H1 (cell line): ENCODE results near the gene HOXD12. TPM values are rescaled to one million over a fixed set of nuclear protein-coding genes. Genes with fewer than 3 reads are reported as not detected.

Experiments used
- CTCF ChIA-PET: fragments of 300-600 bp; sonication (Branson Sonifier 250); formaldehyde crosslinking; loops from one replicate; lab custom pipeline; 2021; ENCODE audit not compliant: partially characterized antibody; lab: Charles Lee
- POLR2A ChIA-PET: fragments of 300-600 bp; sonication (Branson Sonifier 250); formaldehyde crosslinking; loops from one replicate; lab custom pipeline; 2021; ENCODE audit warnings: inconsistent platforms; ENCODE audit not compliant: partially characterized antibody; lab: Charles Lee
- DNase-seq, 2 experiments: peaks; one replicate each; pipeline versions ENCODE4 v3.0.0 to v3.0.0-alpha.2; 2010 to 2022; ENCODE audit warnings: low spot score in 2 of 2, low read depth in 1 of 2, mixed read lengths in 1 of 2
- FAIRE-seq: peaks from 2 replicates; lab custom pipeline; 2011; peaks lifted over from hg19 to GRCh38; lab: Jason Lieb, UNC
- H2AFZ ChIP-seq: 2 replicates; pipeline ENCODE4 v1.8.1; 2012; ENCODE audit warnings: low read length, inconsistent platforms
- H2AK5ac ChIP-seq: 2 replicates; pipeline ENCODE4 v1.6.1; 2013; ENCODE audit warnings: low read depth, low read length
- H2BK120ac ChIP-seq: replicated peaks from 2 replicates; pipeline ENCODE3; 2013; ENCODE audit warnings: low read depth, low read length, inconsistent platforms
- H2BK12ac ChIP-seq: 2 replicates; pipeline ENCODE4 v1.6.1; 2013; ENCODE audit warnings: low read depth, low read length
- H2BK15ac ChIP-seq: 2 replicates; pipeline ENCODE4 v1.6.1; 2013; ENCODE audit warnings: low read length
- H2BK20ac ChIP-seq: 2 replicates; pipeline ENCODE4 v1.6.1; 2013; ENCODE audit warnings: low read length
- H2BK5ac ChIP-seq: 2 replicates; pipeline ENCODE4 v1.6.1; 2013; ENCODE audit warnings: low read depth, low read length
- H3K14ac ChIP-seq: 2 replicates; pipeline ENCODE4 v1.6.1; 2013; ENCODE audit warnings: inconsistent platforms; ENCODE audit not compliant: insufficient read length
- H3K18ac ChIP-seq: 2 replicates; pipeline ENCODE4 v1.6.1; 2013; ENCODE audit warnings: low read length; ENCODE audit errors: extremely low read depth
- H3K23ac ChIP-seq: 2 replicates; pipeline ENCODE4 v1.6.1; 2013; ENCODE audit warnings: inconsistent platforms; ENCODE audit not compliant: insufficient read length
- H3K23me2 ChIP-seq: 2 replicates; pipeline ENCODE4 v1.6.1; 2013; ENCODE audit warnings: low read depth, low read length
- H3K27ac ChIP-seq: 2 replicates; pipeline ENCODE4 v1.6.1; 2011; ENCODE audit warnings: low read depth, low read length, inconsistent platforms
- H3K27me3 ChIP-seq, 4 experiments: replicated peaks in 1 of 4; 1 replicate in 1 of 4; 2 replicates in 3 of 4; pipeline versions ENCODE4 v1.6.1 to v1.8.1; 2011 to 2013; ENCODE audit warnings: low read length in 3 of 4, mild to moderate bottlenecking in 3 of 4, inconsistent platforms in 2 of 4, mixed read lengths in 2 of 4, moderate library complexity in 1 of 4; ENCODE audit not compliant: control insufficient read depth in 3 of 4, insufficient read depth in 3 of 4; ENCODE audit errors: extremely low read depth in 1 of 4
- H3K36me3 ChIP-seq, 4 experiments: 2 replicates each; pipeline versions ENCODE4 v1.6.1 to v1.8.1; 2011 to 2013; ENCODE audit warnings: mild to moderate bottlenecking in 4 of 4, low read length in 3 of 4, moderate library complexity in 2 of 4, control low read depth in 1 of 4, inconsistent platforms in 1 of 4; ENCODE audit not compliant: insufficient read depth in 4 of 4, control insufficient read depth in 2 of 4
- H3K4ac ChIP-seq: replicated peaks from 2 replicates; pipeline ENCODE3; 2013; ENCODE audit warnings: low read length, low read depth, mixed read lengths, inconsistent platforms; ENCODE audit not compliant: insufficient read length
- H3K4me1 ChIP-seq, 4 experiments: replicated peaks in 1 of 4; 1 replicate in 1 of 4; 2 replicates in 3 of 4; pipeline versions ENCODE4 v1.6.1 to v1.8.1; 2011 to 2013; ENCODE audit warnings: low read length in 3 of 4, inconsistent platforms in 2 of 4, mixed read lengths in 1 of 4; ENCODE audit not compliant: insufficient read depth in 4 of 4, control insufficient read depth in 3 of 4
- H3K4me2 ChIP-seq, 2 experiments: 2 replicates each; pipeline versions ENCODE4 v1.6.1 to v1.8.1; 2011 to 2013; ENCODE audit warnings: low read depth in 2 of 2, low read length in 2 of 2, control low read depth in 1 of 2, inconsistent platforms in 1 of 2, mild to moderate bottlenecking in 1 of 2; ENCODE audit not compliant: insufficient read depth in 1 of 2
- H3K4me3 ChIP-seq, 4 experiments: fragments of 200-600, 300-600 bp in 1 of 4; sonication (generic), shearing (Covaris generic), sonication (Bioruptor Twin) in 1 of 4; 2 replicates each; pipeline versions ENCODE4 v1.5.1 to v1.8.1; 2011 to 2016; ENCODE audit warnings: low read length in 4 of 4, low read depth in 3 of 4, control low read depth in 2 of 4, inconsistent platforms in 2 of 4, mild to moderate bottlenecking in 2 of 4, mixed read lengths in 1 of 4, moderate library complexity in 1 of 4; ENCODE audit not compliant: insufficient read depth in 2 of 4; ENCODE audit errors: extremely low read depth in 1 of 4
- H3K56ac ChIP-seq: replicated peaks from 2 replicates; pipeline ENCODE3; 2013; ENCODE audit warnings: low read depth, mild to moderate bottlenecking, mixed read lengths, low read length, inconsistent platforms; ENCODE audit not compliant: insufficient read length
- H3K79me1 ChIP-seq: 2 replicates; pipeline ENCODE4 v1.6.1; 2013; ENCODE audit warnings: low read depth, low read length, control low read depth
- H3K79me2 ChIP-seq, 2 experiments: 2 replicates each; pipeline versions ENCODE4 v1.6.1 to v1.8.1; 2012 to 2013; ENCODE audit warnings: low read length in 2 of 2, mild to moderate bottlenecking in 2 of 2, inconsistent platforms in 1 of 2; ENCODE audit not compliant: insufficient read depth in 2 of 2, control insufficient read depth in 1 of 2
- H3K9ac ChIP-seq, 4 experiments: replicated peaks in 1 of 4; 1 replicate in 1 of 4; 2 replicates in 3 of 4; pipeline versions ENCODE4 v1.6.1 to v1.8.1; 2011 to 2013; ENCODE audit warnings: low read depth in 3 of 4, low read length in 3 of 4, control low read depth in 2 of 4, mild to moderate bottlenecking in 2 of 4, moderate library complexity in 2 of 4, inconsistent platforms in 1 of 4; ENCODE audit errors: extremely low read depth in 1 of 4
- H3K9me3 ChIP-seq, 2 experiments: 2 replicates each; pipeline versions ENCODE4 v1.6.1 to v1.8.1; 2012 to 2013; ENCODE audit warnings: mild to moderate bottlenecking in 2 of 2, moderate library complexity in 2 of 2, control low read depth in 1 of 2, inconsistent platforms in 1 of 2, low read depth in 1 of 2, low read length in 1 of 2, mixed read lengths in 1 of 2; ENCODE audit not compliant: insufficient read depth in 2 of 2
- H4K20me1 ChIP-seq, 2 experiments: replicated peaks in 1 of 2; 2 replicates each; pipeline versions ENCODE3 to v1.8.1; 2011 to 2013; ENCODE audit warnings: inconsistent platforms in 2 of 2, low read length in 2 of 2, mild to moderate bottlenecking in 1 of 2; ENCODE audit not compliant: insufficient read depth in 2 of 2, control insufficient read depth in 1 of 2
- H4K5ac ChIP-seq: 2 replicates; pipeline ENCODE4 v1.6.1; 2013; ENCODE audit warnings: low read length, low read depth, mixed read lengths, inconsistent platforms; ENCODE audit not compliant: insufficient read length
- H4K8ac ChIP-seq: 2 replicates; pipeline ENCODE4 v1.8.0; 2013; ENCODE audit warnings: mild to moderate bottlenecking, moderate library complexity, low read length, inconsistent platforms; ENCODE audit not compliant: insufficient read depth; ENCODE audit errors: extremely low read depth
- H4K91ac ChIP-seq: replicated peaks from 2 replicates; pipeline ENCODE3; 2013; ENCODE audit warnings: low read length, mixed read lengths, inconsistent platforms; ENCODE audit not compliant: insufficient read length
- CHD1 ChIP-seq: IDR thresholded peaks from 2 replicates; pipeline ENCODE4 v1.6.1; 2012; ENCODE audit warnings: low read depth, low read length, improper control_type of control experiment
- EP300 ChIP-seq, 2 experiments: IDR thresholded peaks; 1 replicate in 1 of 2; 2 replicates in 1 of 2; pipeline ENCODE4 v1.6.1; 2011 to 2012; ENCODE audit warnings: low read depth in 2 of 2, low read length in 2 of 2, mild to moderate bottlenecking in 2 of 2, borderline replicate concordance in 1 of 2, inconsistent platforms in 1 of 2, moderate library complexity in 1 of 2
- EZH2 ChIP-seq: fragments of 200-600 bp; sonication (generic); IDR thresholded peaks from 2 replicates; pipeline ENCODE4 v1.7.1; 2012; ENCODE audit warnings: low read depth, mild to moderate bottlenecking, moderate library complexity, low read length, inconsistent platforms; ENCODE audit not compliant: severe bottlenecking
- KDM5A ChIP-seq: fragments of 200-600 bp; IDR thresholded peaks from 2 replicates; pipeline ENCODE4 v1.7.1; 2012; ENCODE audit warnings: mild to moderate bottlenecking, low read length, inconsistent platforms, mixed read lengths
- POLR2AphosphoS5 ChIP-seq: IDR thresholded peaks from 2 replicates; pipeline ENCODE4 v1.6.1; 2011; ENCODE audit warnings: low read depth, low read length
- SIRT6 ChIP-seq: IDR thresholded peaks from one replicate; pipeline ENCODE4 v1.7.1; 2012; ENCODE audit warnings: low read length, inconsistent platforms
- SIX5 ChIP-seq: IDR thresholded peaks from 2 replicates; pipeline ENCODE4 v1.6.1; 2011; ENCODE audit warnings: mild to moderate bottlenecking, low read depth, low read length
- USF2 ChIP-seq: IDR thresholded peaks from 2 replicates; pipeline ENCODE4 v1.6.1; 2011; ENCODE audit warnings: low read length, improper control_type of control experiment
- WGBS, 2 experiments: shearing (Covaris generic) in 1 of 2; methylation state at CpG; one replicate each; pipeline versions ENCODE4 v1.1.6 to v1.1.7; 2013 to 2015; ENCODE audit warnings: low lambda C conversion rate in 2 of 2, mixed read lengths in 2 of 2, inconsistent platforms in 1 of 2, low coverage in 1 of 2, missing lambda C conversion rate in 1 of 2; ENCODE audit not compliant: insufficient replicate concordance in 2 of 2, insufficient coverage in 1 of 2, insufficient read length in 1 of 2; ENCODE audit errors: extremely low coverage in 1 of 2, missing lambda C conversion rate in 1 of 2; 5-methylcytosine and 5-hydroxymethylcytosine counted together
- polyA plus RNA-seq, 7 experiments: library from polyadenylated mRNA; depleted of rRNA in 3 of 7; stranded (reverse) in 5 of 7; unstranded in 2 of 7; fragments of >200 nt in 5 of 7; fragments of 200-250 nt in 2 of 7; gene quantifications; 1 replicate in 5 of 7; 2 replicates in 1 of 7; 4 replicates in 1 of 7; pipeline versions ENCODE4 v1.2.1 to v1.2.3, GENCODE V29; 2011 to 2013; ENCODE audit warnings: missing spikeins in 2 of 7, mixed read lengths in 2 of 7
- total RNA-seq: library from RNA; stranded (reverse); fragmentation: NEBNext Ultra II Directional; extraction: Animal tissue kit (Norgen Biotek cat#: 25700); gene quantifications from 2 replicates; pipeline ENCODE4 v1.2.1, GENCODE V29; 2021
- TF ChIP-seq, protein P1 (sequence below): IDR thresholded peaks from 2 replicates; pipeline ENCODE4 v1.6.1; 2012; ENCODE audit warnings: inconsistent platforms

Gene HOXD12
- total and polyA plus RNA-seq, 2 of the 8 experiments (the other 6 are each of a cell fraction or from before 2014, with no cell fraction given): not detected

DNA sequence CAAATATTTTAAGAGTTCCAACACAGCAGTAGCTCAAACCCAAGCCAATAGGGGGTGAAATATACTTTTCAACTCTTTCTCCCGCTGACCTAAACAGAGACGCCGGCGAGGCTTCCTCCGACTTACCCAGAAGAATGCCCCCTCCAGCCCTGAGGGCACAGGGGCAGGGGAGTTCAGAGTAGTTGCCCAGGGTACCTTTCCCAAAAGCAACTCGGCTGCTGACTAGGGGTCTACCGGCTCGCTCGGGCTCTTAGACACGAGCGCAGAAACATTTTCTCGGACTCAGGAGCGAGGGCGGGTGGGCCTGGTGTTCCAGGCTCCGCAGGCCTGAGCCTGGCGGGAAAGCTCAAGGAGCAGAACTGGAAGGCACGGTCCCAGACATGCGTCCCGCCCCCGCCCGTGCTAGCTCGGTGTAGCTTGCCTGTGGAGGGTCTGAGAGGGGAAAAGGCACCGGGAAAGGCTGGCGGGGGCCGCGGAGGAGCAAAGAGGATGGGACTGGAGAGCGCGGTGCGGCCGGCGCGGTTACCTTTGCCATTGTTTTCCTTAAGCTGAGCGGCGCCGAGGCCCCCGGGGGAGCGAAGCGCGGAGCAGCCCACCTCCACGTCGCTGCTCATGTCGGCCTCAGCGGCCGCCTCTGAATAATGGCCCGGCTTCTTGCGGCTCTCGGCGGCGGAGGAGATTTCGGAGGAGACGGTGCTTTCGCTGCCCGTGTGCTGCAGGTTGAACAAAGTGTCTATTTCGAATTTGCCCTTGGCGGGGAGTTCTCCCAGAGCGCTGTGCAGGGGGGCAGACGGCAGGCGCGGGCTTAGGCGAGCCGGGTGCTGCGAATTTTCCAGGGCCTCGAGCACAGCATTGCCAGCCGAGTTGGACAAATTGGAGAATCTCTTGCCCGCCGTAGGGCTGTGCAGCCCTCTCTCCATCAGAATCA is 16.5 kb upstream of the HOXD12 start:
- no peak overlapping the region for H3K14ac ChIP-seq
- no peak overlapping the region for H2BK20ac ChIP-seq
- H3K18ac ChIP-seq: no peak overlapping the region
- no peak overlapping the region for H2BK15ac ChIP-seq
- peak in 1 of 2 experiments; percentile 72 for DNase-seq
- no peaks in the 10 kb centered on the region for H3K79me2 ChIP-seq
- H3K23ac ChIP-seq: no peak overlapping the region
- H3K4me1 ChIP-seq: peaks cover 0 to 32% (median 14%) of the 10 kb centered on the region in 4 experiments; a peak in 5 of 7 replicates
- H3K36me3 ChIP-seq: peaks cover 0 to 5% (median 0%) of the 10 kb centered on the region in 4 experiments; a peak in 1 of 8 replicates
- H2BK12ac ChIP-seq: peak overlapping the region; percentile 87; the same call in 1 of the 2 replicates
- no peaks in the 10 kb centered on the region; a peak in 1 of 4 replicates for H3K9me3 ChIP-seq
- H3K56ac ChIP-seq: no peak overlapping the region
- H3K4me2 ChIP-seq: peak overlapping the region; percentile 45 to 50
- H2AFZ ChIP-seq: no peak overlapping the region
- no peak overlapping the region for H3K9ac ChIP-seq
- no peak overlapping the region for H3K4ac ChIP-seq
- POLR2A ChIA-PET: interaction anchor here (0.9 to 1.8 kb wide), 2 partner anchors 11 to 14 kb away, joined by 4 to 7 read pairs; no protein-coding TSS in a partner anchor
- CTCF ChIA-PET: interaction anchor here (0.5 to 7.8 kb wide), 20 partner anchors 9 to 716 kb away, joined by 3 to 130 read pairs (median 4); partner anchors contain the start of genes HOXD12 and HOXD13
- peaks cover 14 to 23% of the 10 kb centered on the region in 2 experiments for H4K20me1 ChIP-seq
- no peak overlapping the region for H3K27ac ChIP-seq
- H2BK5ac ChIP-seq: no peak overlapping the region
- H2AK5ac ChIP-seq: no peak overlapping the region
- peaks cover 8% of the 10 kb centered on the region; the same call in 1 of the 2 replicates for H3K23me2 ChIP-seq
- FAIRE-seq: no peak
- H4K91ac ChIP-seq: no peak overlapping the region
- peak overlapping the region; percentile 46; the same call in 1 of the 2 replicates for H4K8ac ChIP-seq
- 5% methylated on average over 43 of the region's 66 CpGs; no CpG with 5 or more reads in 1 of the 2 experiments for WGBS, 2 experiments
- H4K5ac ChIP-seq: no peak overlapping the region
- peak overlapping the region in 1 of 4 experiments; percentile 6; a peak in 3 of 8 replicates for H3K4me3 ChIP-seq
- H2BK120ac ChIP-seq: no peak overlapping the region
- peaks cover 93 to 98% (median 96%) of the 10 kb centered on the region in 4 experiments for H3K27me3 ChIP-seq
- no peaks in the 10 kb centered on the region for H3K79me1 ChIP-seq
- no peak for TF ChIP-seq SIX5
- TF ChIP-seq, protein P1, sequence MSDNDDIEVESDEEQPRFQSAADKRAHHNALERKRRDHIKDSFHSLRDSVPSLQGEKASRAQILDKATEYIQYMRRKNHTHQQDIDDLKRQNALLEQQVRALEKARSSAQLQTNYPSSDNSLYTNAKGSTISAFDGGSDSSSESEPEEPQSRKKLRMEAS: peak; percentile 56
- no peak for TF ChIP-seq USF2
- no peak for TF ChIP-seq SIRT6
- no peak for TF ChIP-seq CHD1
- no peak for TF ChIP-seq KDM5A
- TF ChIP-seq POLR2AphosphoS5: no peak
- no peak for TF ChIP-seq EP300 (IDR thresholded peaks at IDR 0.05; ENCODE audit: borderline replicate concordance in 1 of 2, low read depth in 2 of 2, low read length in 2 of 2)
- peak; percentile 93 for TF ChIP-seq EZH2
